HAP-1 (cell line): ENCODE results near the gene RNF44.

ENCODE experiments used
- DNase-seq, 2 experiments: peaks; one replicate each; pipeline ENCODE4 v3.0.0-alpha.2; 2016 to 2020; ENCODE audit warnings: low spot score in 2 of 2
- H3K27me3 ChIP-seq: fragments of 250-450 bp; sonication (Bioruptor Pico); 2 replicates; pipeline ENCODE4 v1.5.1; 2020; ENCODE audit warnings: low read depth, mild to moderate bottlenecking, moderate library complexity
- H3K36me3 ChIP-seq: fragments of 250-450 bp; sonication (Bioruptor Pico); replicated peaks from 2 replicates; pipeline ENCODE4 v1.5.1; 2020; ENCODE audit warnings: mild to moderate bottlenecking
- H3K4me1 ChIP-seq: fragments of 250-450 bp; sonication (Bioruptor Pico); 2 replicates; pipeline ENCODE4 v1.5.1; 2020; ENCODE audit warnings: mild to moderate bottlenecking
- H3K4me3 ChIP-seq: fragments of 250-450 bp; sonication (Bioruptor Pico); 2 replicates; pipeline ENCODE4 v1.5.1; 2020; ENCODE audit warnings: mild to moderate bottlenecking, moderate library complexity
- H3K9me3 ChIP-seq: fragments of 250-450 bp; sonication (Bioruptor Pico); 2 replicates; pipeline ENCODE4 v1.5.1; 2020; ENCODE audit warnings: mild to moderate bottlenecking, moderate library complexity
- in situ Hi-C: fragments of 300-500 bp; cut with MboI; formaldehyde crosslinking; loops from 3 replicates; pipeline ENCODE4 v1.14.3; 2020; ENCODE audit warnings: low sequenced_read_pairs, inconsistent platforms, mixed read lengths

The RNF44 gene

GRCh38 chr5:176536902-176537553 is at the start of gene RNF44:
RNF44 (minus strand) TSS chr5:176537402; CDS start chr5:176532472, 4,930 bp downstream.
- in situ Hi-C loops = no loop called here
- Histone ChIP-seq H3K9me3 (no peaks in the 10 kb centered on the region), H3K4me1 (peaks cover 34% of the 10 kb centered on the region), H3K4me3 (peak within 1 kb of the TSS; percentile 73), H3K27me3 (no peaks in the 10 kb centered on the region), H3K36me3 (peaks cover 8% of the 10 kb centered on the region)
- peak; percentile 96 to 99 for DNase-seq

- Histone ChIP-seq H3K27me3 (no peaks in the 10 kb centered on the region), H3K4me3 (no peak overlapping the region), H3K9me3 (0 out of 2 replicates have a peak, but pooled peaks cover 2% of the 10 kb centered on the region), H3K4me1 (no peaks in the 10 kb centered on the region), H3K36me3 (no peaks in the 10 kb centered on the region)
- in situ Hi-C loops = loop anchor here (25.0 kb wide), 1 partner anchor 846 kb away; no protein-coding TSS in a partner anchor
- no peak for DNase-seq
Observed at GRCh38 chr5:176583076-176583475, 45.9 kb upstream of the RNF44 start.

- Histone ChIP-seq H3K27me3 (no peaks in the 10 kb centered on the region), H3K4me3 (no peak overlapping the region), H3K36me3 (no peaks in the 10 kb centered on the region), H3K4me1 (no peaks in the 10 kb centered on the region), H3K9me3 (0 out of 2 replicates have a peak, but pooled peaks cover 2% of the 10 kb centered on the region)
- no peak for DNase-seq
- in situ Hi-C loops = loop anchor here (25.0 kb wide), 1 partner anchor 844 kb away; no protein-coding TSS in a partner anchor
Observed at GRCh38 chr5:176581361-176581760, 44.2 kb upstream of the RNF44 start.

GRCh38 chr5:176579323-176579722 is 42.1 kb upstream of the RNF44 start:
- H3K4me1 ChIP-seq = no peaks in the 10 kb centered on the region
- H3K36me3 ChIP-seq = no peaks in the 10 kb centered on the region
- DNase-seq = no peak
- in situ Hi-C loops = loop anchor here (25.0 kb wide), 1 partner anchor 842 kb away; no protein-coding TSS in a partner anchor
- H3K27me3 ChIP-seq = no peaks in the 10 kb centered on the region
- no peak overlapping the region for H3K4me3 ChIP-seq
- no peaks in the 10 kb centered on the region for H3K9me3 ChIP-seq

GRCh38 chr5:176578391-176578808 is 41.2 kb upstream of the RNF44 start:
- no peaks in the 10 kb centered on the region for H3K4me1 ChIP-seq
- no peaks in the 10 kb centered on the region for H3K27me3 ChIP-seq
- no peaks in the 10 kb centered on the region for H3K36me3 ChIP-seq
- DNase-seq = peak in 1 of 2 experiments; percentile 66
- in situ Hi-C loops = loop anchor here (25.0 kb wide), 1 partner anchor 841 kb away; no protein-coding TSS in a partner anchor
- no peaks in the 10 kb centered on the region for H3K9me3 ChIP-seq
- no peak overlapping the region for H3K4me3 ChIP-seq

- Histone ChIP-seq H3K36me3 (no peaks in the 10 kb centered on the region), H3K9me3 (no peaks in the 10 kb centered on the region), H3K4me1 (no peaks in the 10 kb centered on the region), H3K4me3 (no peak overlapping the region), H3K27me3 (no peaks in the 10 kb centered on the region)
- DNase-seq = no peak
- in situ Hi-C loops = loop anchor here (25.0 kb wide), 1 partner anchor 840 kb away; no protein-coding TSS in a partner anchor
Observed at GRCh38 chr5:176577312-176578176, 40.3 kb upstream of the RNF44 start.

- in situ Hi-C loops = loop anchor here (25.0 kb wide), 1 partner anchor 838 kb away; no protein-coding TSS in a partner anchor
- Histone ChIP-seq H3K27me3 (no peaks in the 10 kb centered on the region), H3K36me3 (no peaks in the 10 kb centered on the region), H3K4me1 (no peaks in the 10 kb centered on the region), H3K9me3 (no peaks in the 10 kb centered on the region), H3K4me3 (no peak overlapping the region)
- DNase-seq = no peak
Observed at GRCh38 chr5:176575488-176576422, 38.6 kb upstream of the RNF44 start.

- no peak overlapping the region for H3K4me3 ChIP-seq
- no peak for DNase-seq
- in situ Hi-C loops = loop anchor here (25.0 kb wide), 1 partner anchor 838 kb away; no protein-coding TSS in a partner anchor
Observed at GRCh38 chr5:176575066-176575465, 37.9 kb upstream of the RNF44 start.

GRCh38 chr5:176574297-176574591 is 37.0 kb upstream of the RNF44 start:
- no peak for DNase-seq
- Histone ChIP-seq H3K4me3 (no peak overlapping the region), H3K36me3 (no peaks in the 10 kb centered on the region), H3K9me3 (no peaks in the 10 kb centered on the region), H3K4me1 (no peaks in the 10 kb centered on the region), H3K27me3 (peaks cover 5% of the 10 kb centered on the region)
- in situ Hi-C loops = no loop called here

More at GRCh38 chr5:176575066-176575465, 37.9 kb upstream of the RNF44 start:
- Histone ChIP-seq H3K36me3 (no peaks in the 10 kb centered on the region), H3K9me3 (no peaks in the 10 kb centered on the region), H3K4me1 (no peaks in the 10 kb centered on the region), H3K27me3 (peaks cover 3% of the 10 kb centered on the region)

GRCh38 chr5:176573564-176574296 is 36.5 kb upstream of the RNF44 start:
- Histone ChIP-seq H3K9me3 (no peaks in the 10 kb centered on the region), H3K4me1 (no peaks in the 10 kb centered on the region), H3K27me3 (peaks cover 5% of the 10 kb centered on the region), H3K4me3 (no peak overlapping the region), H3K36me3 (no peaks in the 10 kb centered on the region)
- in situ Hi-C loops = no loop called here
- peak; percentile 40 to 89 for DNase-seq

GRCh38 chr5:176570044-176570443 is 32.8 kb upstream of the RNF44 start:
- Histone ChIP-seq H3K4me1 (no peaks in the 10 kb centered on the region), H3K9me3 (no peaks in the 10 kb centered on the region), H3K27me3 (peaks cover 5% of the 10 kb centered on the region), H3K36me3 (no peaks in the 10 kb centered on the region), H3K4me3 (no peak overlapping the region)
- in situ Hi-C loops = no loop called here
- no peak for DNase-seq

- Histone ChIP-seq H3K4me3 (no peak overlapping the region), H3K27me3 (peaks cover 5% of the 10 kb centered on the region), H3K4me1 (no peaks in the 10 kb centered on the region), H3K36me3 (no peaks in the 10 kb centered on the region), H3K9me3 (no peaks in the 10 kb centered on the region)
- DNase-seq = no peak
- in situ Hi-C loops = no loop called here
Observed at GRCh38 chr5:176568657-176569056, 31.5 kb upstream of the RNF44 start.
